IMR-90 (cell line): ENCODE data around the gene TNRC6A. TPM values are rescaled to one million over a fixed set of nuclear protein-coding genes. Genes with fewer than 3 reads are reported as not detected.

ENCODE experiments used
- ATAC-seq: fragments of 200-7000 bp; cut with Tn5 transposase; 2 replicates; pipeline ENCODE4 v1.9.1; 2020; ENCODE audit warnings: low read depth, mild to moderate bottlenecking, moderate library complexity
- BruUV-seq: library from RNA; stranded (reverse); fragments of 400-500 nt; replicated peaks from 2 replicates; lab custom pipeline; 2021; lab: Mats Ljungman, UMichigan
- CTCF ChIA-PET: fragments of 300-600 bp; formaldehyde crosslinking; extraction: SDS; loops from one replicate; lab custom pipeline; 2021; ENCODE audit warnings: antibody characterized with exemption; lab: Yijun Ruan, JAX
- POLR2A ChIA-PET: fragments of 300-600 bp; sonication (Branson Sonifier 250); formaldehyde crosslinking; loops from one replicate; lab custom pipeline; 2022; ENCODE audit warnings: antibody characterized with exemption; ENCODE audit not compliant: unreplicated experiment; lab: Charles Lee
- DNase-seq: peaks from one replicate; pipeline ENCODE4 v3.0.0; 2013
- H2AFZ ChIP-seq: replicated peaks from 2 replicates; pipeline ENCODE3; 2013; ENCODE audit warnings: low read length, mild to moderate bottlenecking; ENCODE audit not compliant: poor library complexity
- H2AK5ac ChIP-seq: 2 replicates; pipeline ENCODE4 v1.6.1; 2013; ENCODE audit warnings: low read depth, low read length, inconsistent platforms
- H2AK9ac ChIP-seq: replicated peaks from 2 replicates; pipeline ENCODE3; 2013; ENCODE audit warnings: mild to moderate bottlenecking, low read depth, low read length, moderate library complexity; ENCODE audit not compliant: poor library complexity
- H2BK120ac ChIP-seq: 2 replicates; pipeline ENCODE4 v1.6.1; 2013; ENCODE audit warnings: low read depth, low read length, inconsistent platforms
- H2BK15ac ChIP-seq: 3 replicates; pipeline ENCODE4 v1.6.1; 2013; ENCODE audit warnings: low read depth, low read length, inconsistent platforms
- H2BK20ac ChIP-seq: 2 replicates; pipeline ENCODE4 v1.6.1; 2013; ENCODE audit warnings: low read depth, mild to moderate bottlenecking, inconsistent platforms, low read length, moderate library complexity
- H2BK5ac ChIP-seq: 2 replicates; pipeline ENCODE4 v1.6.1; 2013; ENCODE audit warnings: mild to moderate bottlenecking, low read depth, low read length, inconsistent platforms; ENCODE audit not compliant: poor library complexity, severe bottlenecking
- H3K14ac ChIP-seq: replicated peaks from 2 replicates; pipeline ENCODE4 v1.6.1; 2013; ENCODE audit warnings: low read depth, low read length, inconsistent platforms
- H3K18ac ChIP-seq: 2 replicates; pipeline ENCODE4 v1.6.1; 2013; ENCODE audit warnings: low read depth, low read length, control low read depth
- H3K23ac ChIP-seq: 2 replicates; pipeline ENCODE4 v1.6.1; 2013; ENCODE audit warnings: low read depth, low read length, inconsistent platforms
- H3K27ac ChIP-seq: 2 replicates; pipeline ENCODE4 v1.5.1; 2013; ENCODE audit warnings: mild to moderate bottlenecking, control low read depth, low read length; ENCODE audit not compliant: insufficient read depth
- H3K27me3 ChIP-seq: 2 replicates; pipeline ENCODE4 v1.6.1; 2013; ENCODE audit warnings: low read length; ENCODE audit not compliant: control insufficient read depth, insufficient read depth
- H3K36me3 ChIP-seq: 2 replicates; pipeline ENCODE4 v1.6.1; 2013; ENCODE audit warnings: low read length, mixed read lengths; ENCODE audit not compliant: control insufficient read depth, insufficient read depth
- H3K4ac ChIP-seq: 2 replicates; pipeline ENCODE4 v1.6.1; 2013; ENCODE audit warnings: low read depth, low read length, inconsistent platforms
- H3K4me1 ChIP-seq: 2 replicates; pipeline ENCODE4 v1.6.1; 2013; ENCODE audit warnings: low read length, mixed read lengths; ENCODE audit not compliant: control insufficient read depth, insufficient read depth
- H3K4me2 ChIP-seq: 2 replicates; pipeline ENCODE4 v1.6.1; 2013; ENCODE audit warnings: low read depth, mild to moderate bottlenecking, control low read depth, low read length, moderate library complexity
- H3K4me3 ChIP-seq: 2 replicates; pipeline ENCODE4 v1.5.1; 2013; ENCODE audit warnings: low read depth, mild to moderate bottlenecking, control low read depth, low read length, moderate library complexity; ENCODE audit not compliant: insufficient read depth
- H3K56ac ChIP-seq: 2 replicates; pipeline ENCODE4 v1.6.1; 2013; ENCODE audit warnings: low read length, inconsistent platforms; ENCODE audit not compliant: insufficient read depth; ENCODE audit errors: extremely low read depth
- H3K79me1 ChIP-seq, 2 experiments: 2 replicates each; pipeline ENCODE4 v1.6.1; 2013; ENCODE audit warnings: low read length in 2 of 2, inconsistent platforms in 1 of 2, low read depth in 1 of 2
- H3K9ac ChIP-seq: 2 replicates; pipeline ENCODE4 v1.6.1; 2013; ENCODE audit warnings: low read depth, low read length, control low read depth
- H3K9me1 ChIP-seq: 2 replicates; pipeline ENCODE4 v1.6.1; 2013; ENCODE audit warnings: low read length, inconsistent platforms; ENCODE audit not compliant: insufficient read depth
- H3K9me3 ChIP-seq: 2 replicates; pipeline ENCODE4 v1.6.1; 2013; ENCODE audit warnings: low read length; ENCODE audit not compliant: control insufficient read depth, insufficient read depth
- H4K20me1 ChIP-seq: 2 replicates; pipeline ENCODE4 v1.6.1; 2013; ENCODE audit warnings: low read length, inconsistent platforms; ENCODE audit not compliant: insufficient read depth
- H4K5ac ChIP-seq: 2 replicates; pipeline ENCODE4 v1.6.1; 2013; ENCODE audit warnings: mild to moderate bottlenecking, low read depth, low read length, control low read depth
- H4K8ac ChIP-seq, 2 experiments: 2 replicates each; pipeline ENCODE4 v1.6.1; 2013; ENCODE audit warnings: low read depth in 2 of 2, low read length in 2 of 2, control low read depth in 1 of 2, inconsistent platforms in 1 of 2
- H4K91ac ChIP-seq: 2 replicates; pipeline ENCODE4 v1.6.1; 2013; ENCODE audit warnings: low read depth, low read length, inconsistent platforms; ENCODE audit not compliant: insufficient read depth
- BHLHE40 ChIP-seq: fragments of 150-350 bp; IDR thresholded peaks from 2 replicates; pipeline ENCODE4 v1.6.1; 2016; ENCODE audit warnings: mild to moderate bottlenecking, low read depth, low read length
- CEBPB ChIP-seq: IDR thresholded peaks from 2 replicates; pipeline ENCODE4 v1.6.1; 2012; ENCODE audit warnings: low read depth, low read length, improper control_type of control experiment
- CHD1 ChIP-seq: IDR thresholded peaks from 2 replicates; pipeline ENCODE4 v1.6.1; 2012; ENCODE audit warnings: low read depth, low read length, improper control_type of control experiment
- MAZ ChIP-seq: IDR thresholded peaks from 2 replicates; pipeline ENCODE4 v1.6.1; 2012; ENCODE audit warnings: low read depth, mild to moderate bottlenecking, low read length, improper control_type of control experiment, moderate library complexity, borderline replicate concordance
- MXI1 ChIP-seq: IDR thresholded peaks from 2 replicates; pipeline ENCODE4 v1.6.1; 2012; ENCODE audit warnings: low read depth, mild to moderate bottlenecking, low read length, moderate library complexity, borderline replicate concordance
- RFX5 ChIP-seq: IDR thresholded peaks from 2 replicates; pipeline ENCODE4 v1.8.0; 2012; ENCODE audit warnings: low read depth, mild to moderate bottlenecking, low read length, moderate library complexity
- SMC3 ChIP-seq: fragments of 150-350 bp; IDR thresholded peaks from 2 replicates; pipeline ENCODE4 v1.6.1; 2016; ENCODE audit warnings: low read depth, mild to moderate bottlenecking, antibody characterized with exemption, low read length, moderate library complexity
- WGBS, 2 experiments: methylation state at CpG; one replicate each; pipeline versions ENCODE4 v1.1.5 to v1.1.7; 2013; ENCODE audit warnings: missing lambda C conversion rate in 2 of 2; ENCODE audit not compliant: insufficient read length in 1 of 2; ENCODE audit errors: extremely low coverage in 2 of 2; 5-methylcytosine and 5-hydroxymethylcytosine counted together
- dilution Hi-C: fragments of 300-500 bp; cut with HindIII; formaldehyde crosslinking; loops from one replicate; pipeline ENCODE4 v1.14.3; 2018; ENCODE audit warnings: low sequenced_read_pairs; ENCODE audit not compliant: unreplicated experiment
- in situ Hi-C: fragments of 300-500 bp; cut with MboI; formaldehyde crosslinking; loops from 3 replicates; pipeline ENCODE4 v1.14.3; 2019; ENCODE audit warnings: low sequenced_read_pairs, inconsistent platforms, mixed read lengths
- intact Hi-C: fragments of 100-400 bp; cut with micrococcal nuclease; formaldehyde crosslinking; loops from 2 replicates; pipeline ENCODE4 v1.10.0; 2022
- polyA plus RNA-seq, 3 experiments: library from polyadenylated mRNA; depleted of rRNA; stranded (reverse); fragments of >200 nt; gene quantifications; 2 replicates each; pipeline ENCODE4 v1.2.3, GENCODE V29; 2012; ENCODE audit warnings: low replicate concordance in 1 of 3
- total RNA-seq: library from RNA; depleted of rRNA; stranded (reverse); fragments of >200 nt; gene quantifications from 2 replicates; pipeline ENCODE4 v1.2.3, GENCODE V29; 2012
- TF ChIP-seq, protein P1 (sequence below): fragments of 150-350 bp; IDR thresholded peaks from 2 replicates; pipeline ENCODE4 v1.6.1; 2016; ENCODE audit warnings: low read depth, mild to moderate bottlenecking, low read length, moderate library complexity, borderline replicate concordance
- TF ChIP-seq, protein P2 (sequence below): fragments of 150-350 bp; IDR thresholded peaks from 2 replicates; pipeline ENCODE4 v1.6.1; 2017; ENCODE audit warnings: mild to moderate bottlenecking, antibody characterized with exemption, low read length, low read depth

Gene TNRC6A
- total and polyA plus RNA-seq, 2 of the 4 experiments (the other 2 are of a cell fraction), result 32.4 to 42.3 TPM

DNA sequence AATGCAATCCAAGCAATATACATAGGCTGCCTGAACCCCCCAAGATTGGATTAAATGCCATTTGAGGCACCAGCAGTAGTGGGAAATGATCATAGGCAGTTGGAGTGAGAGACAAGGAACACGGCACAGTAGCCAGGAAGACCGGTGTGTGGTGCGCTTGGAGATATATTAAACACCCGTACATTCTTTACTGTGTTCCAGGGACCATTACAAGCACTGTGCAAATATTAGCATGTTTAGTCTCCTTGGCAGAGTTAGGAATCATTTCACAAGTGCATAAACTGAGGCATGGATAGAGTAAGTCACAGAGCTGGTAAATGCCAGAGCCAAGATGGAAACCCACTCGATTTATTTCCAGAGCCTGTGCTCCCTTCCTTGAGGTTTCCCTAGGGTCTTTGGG, 31.1 kb upstream of the TNRC6A start:
- WGBS, 2 experiments, result 100% methylated on average over 2 of the region's 5 CpGs; no CpG with 5 or more reads in 1 of the 2 experiments
- POLR2A ChIA-PET, result interaction anchor here (0.6 kb wide), 1 partner anchor 31 kb away, joined by 3 read pairs; no protein-coding TSS in a partner anchor
- dilution Hi-C loops, result no loop called here

More for the DNA sequence above, 31.1 kb upstream of the TNRC6A start:
- Histone ChIP-seq H2BK15ac (peak overlapping the region; percentile 20; the same call in 2 of the 3 replicates), H3K4me2 (no peak overlapping the region), H4K20me1 (no peaks in the 10 kb centered on the region), H2BK120ac (peak overlapping the region; percentile 52; the same call in 1 of the 2 replicates), H3K56ac (no peak overlapping the region), H4K91ac (no peak overlapping the region), H3K4me3 (no peak overlapping the region), H3K14ac (no peak overlapping the region), H2AFZ (no peak overlapping the region), H2AK5ac (0 out of 2 replicates have a peak overlapping the region, but pooled peaks have one; percentile 24), H3K4me1 (peaks cover 10% of the 10 kb centered on the region), H3K79me1 (peaks cover 0 to 6% of the 10 kb centered on the region in 2 experiments; a peak in 2 of 4 replicates), H3K4ac (no peak overlapping the region), H3K23ac (no peak overlapping the region), H4K5ac (no peak overlapping the region), H4K8ac (no peak overlapping the region), H3K27me3 (no peaks in the 10 kb centered on the region), H3K36me3 (no peaks in the 10 kb centered on the region), H3K9me1 (peaks cover 6% of the 10 kb centered on the region), H2BK20ac (no peak overlapping the region; the same call in 1 of the 2 replicates), H3K9me3 (no peaks in the 10 kb centered on the region; the same call in 1 of the 2 replicates), H2BK5ac (no peak overlapping the region), H3K9ac (no peak overlapping the region), H3K18ac (no peak overlapping the region), H2AK9ac (no peak overlapping the region), H3K27ac (no peak overlapping the region)
- no TSS peak for BruUV-seq
- no peak for TF ChIP-seq SMC3
- no peak for TF ChIP-seq MXI1
- TF ChIP-seq RFX5, result no peak
- TF ChIP-seq MAZ, result no peak
- TF ChIP-seq, protein P1, sequence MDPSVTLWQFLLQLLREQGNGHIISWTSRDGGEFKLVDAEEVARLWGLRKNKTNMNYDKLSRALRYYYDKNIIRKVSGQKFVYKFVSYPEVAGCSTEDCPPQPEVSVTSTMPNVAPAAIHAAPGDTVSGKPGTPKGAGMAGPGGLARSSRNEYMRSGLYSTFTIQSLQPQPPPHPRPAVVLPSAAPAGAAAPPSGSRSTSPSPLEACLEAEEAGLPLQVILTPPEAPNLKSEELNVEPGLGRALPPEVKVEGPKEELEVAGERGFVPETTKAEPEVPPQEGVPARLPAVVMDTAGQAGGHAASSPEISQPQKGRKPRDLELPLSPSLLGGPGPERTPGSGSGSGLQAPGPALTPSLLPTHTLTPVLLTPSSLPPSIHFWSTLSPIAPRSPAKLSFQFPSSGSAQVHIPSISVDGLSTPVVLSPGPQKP, result no peak
- TF ChIP-seq BHLHE40, result no peak
- TF ChIP-seq CEBPB, result no peak
- TF ChIP-seq, protein P2, sequence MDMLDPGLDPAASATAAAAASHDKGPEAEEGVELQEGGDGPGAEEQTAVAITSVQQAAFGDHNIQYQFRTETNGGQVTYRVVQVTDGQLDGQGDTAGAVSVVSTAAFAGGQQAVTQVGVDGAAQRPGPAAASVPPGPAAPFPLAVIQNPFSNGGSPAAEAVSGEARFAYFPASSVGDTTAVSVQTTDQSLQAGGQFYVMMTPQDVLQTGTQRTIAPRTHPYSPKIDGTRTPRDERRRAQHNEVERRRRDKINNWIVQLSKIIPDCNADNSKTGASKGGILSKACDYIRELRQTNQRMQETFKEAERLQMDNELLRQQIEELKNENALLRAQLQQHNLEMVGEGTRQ, result no peak
- no peak for TF ChIP-seq CHD1
- DNase-seq (no peak), ATAC-seq (no peak)
- in situ Hi-C loops (no loop called here), intact Hi-C loops (no loop called here)
- CTCF ChIA-PET, result no interaction called here
